SK-N-SH treated with all-trans-retinoic acid at 6 μM for 48 hours (cell line): ENCODE data around the gene CABYR.

Experiments
- ATAC-seq: fragments of 200-7000 bp; cut with Tn5 transposase; 3 replicates; pipeline ENCODE4 v1.9.1; 2020; ENCODE audit warnings: mild to moderate bottlenecking, moderate library complexity
- ARNTL ChIP-seq: fragments of 450-650 bp; formaldehyde crosslinking; IDR thresholded peaks from 2 replicates; pipeline ENCODE4 v1.5.0; 2020; ENCODE audit warnings: low read depth, mild to moderate bottlenecking, moderate library complexity, borderline replicate concordance
- BACH2 ChIP-seq: fragments of 250-450 bp; sonication (Bioruptor Pico); IDR thresholded peaks from 2 replicates; pipeline ENCODE4 v1.9.0; 2021; ENCODE audit warnings: mild to moderate bottlenecking, borderline replicate concordance
- CSDC2 ChIP-seq: fragments of 250-450 bp; sonication (Bioruptor Pico); IDR thresholded peaks from 2 replicates; pipeline ENCODE4 v1.5.0; 2020; ENCODE audit warnings: mild to moderate bottlenecking, moderate library complexity
- CSRNP3 ChIP-seq: fragments of 250-450 bp; sonication (Bioruptor Pico); IDR thresholded peaks from 2 replicates; pipeline ENCODE4 v1.5.1; 2021; ENCODE audit warnings: mild to moderate bottlenecking, moderate library complexity
- ESRRG ChIP-seq: fragments of 250-450 bp; sonication (Bioruptor Pico); IDR thresholded peaks from 2 replicates; pipeline ENCODE4 v1.6.1; 2021; ENCODE audit warnings: mild to moderate bottlenecking
- GLIS3 ChIP-seq: fragments of 250-450 bp; sonication (Bioruptor Pico); IDR thresholded peaks from 2 replicates; pipeline ENCODE4 v1.5.0; 2020; ENCODE audit warnings: mild to moderate bottlenecking, moderate library complexity
- ISL1 ChIP-seq: fragments of 250-450 bp; sonication (Bioruptor Pico); IDR thresholded peaks from 2 replicates; pipeline ENCODE4 v2.1.2; 2022; ENCODE audit warnings: mild to moderate bottlenecking, moderate library complexity
- OSR1 ChIP-seq: fragments of 250-450 bp; sonication (Bioruptor Pico); IDR thresholded peaks from 2 replicates; pipeline ENCODE4 v1.8.0; 2022; ENCODE audit warnings: moderate library complexity, mild to moderate bottlenecking, inconsistent platforms
- PATZ1 ChIP-seq: fragments of 250-450 bp; sonication (Bioruptor Pico); IDR thresholded peaks from 2 replicates; pipeline ENCODE4 v1.8.0; 2020; ENCODE audit warnings: mild to moderate bottlenecking, moderate library complexity, borderline replicate concordance
- POU6F1 ChIP-seq: fragments of 250-450 bp; sonication (Bioruptor Pico); IDR thresholded peaks from 2 replicates; pipeline ENCODE4 v1.8.0; 2021; ENCODE audit warnings: low read depth, mild to moderate bottlenecking, moderate library complexity, borderline replicate concordance
- PPARA ChIP-seq: fragments of 250-450 bp; sonication (Bioruptor Pico); IDR thresholded peaks from 2 replicates; pipeline ENCODE4 v1.5.0; 2020; ENCODE audit warnings: mild to moderate bottlenecking, borderline replicate concordance
- RARB ChIP-seq: fragments of 250-450 bp; sonication (Bioruptor Pico); IDR thresholded peaks from 2 replicates; pipeline ENCODE4 v1.8.0; 2021; ENCODE audit warnings: mild to moderate bottlenecking, moderate library complexity
- SNAI2 ChIP-seq: fragments of 250-450 bp; sonication (Bioruptor Pico); IDR thresholded peaks from 2 replicates; pipeline ENCODE4 v1.5.0; 2020; ENCODE audit warnings: mild to moderate bottlenecking, moderate library complexity
- TCF4 ChIP-seq: fragments of 250-450 bp; sonication (Bioruptor Pico); IDR thresholded peaks from 2 replicates; pipeline ENCODE4 v1.8.0; 2021; ENCODE audit warnings: mild to moderate bottlenecking, moderate library complexity, borderline replicate concordance
- TOX ChIP-seq: fragments of 250-450 bp; sonication (Bioruptor Pico); IDR thresholded peaks from 2 replicates; pipeline ENCODE4 v1.8.0; 2021; ENCODE audit warnings: mild to moderate bottlenecking, moderate library complexity, borderline replicate concordance
- ZC3H10 ChIP-seq: fragments of 250-450 bp; sonication (Bioruptor Pico); IDR thresholded peaks from 2 replicates; pipeline ENCODE4 v1.5.1; 2021; ENCODE audit warnings: mild to moderate bottlenecking, moderate library complexity
- ZFP3 ChIP-seq: fragments of 250-450 bp; sonication (Bioruptor Pico); IDR thresholded peaks from 2 replicates; pipeline ENCODE4 v1.5.0; 2020; ENCODE audit warnings: mild to moderate bottlenecking, moderate library complexity
- ZFP30 ChIP-seq: fragments of 450-650 bp; formaldehyde crosslinking; IDR thresholded peaks from 2 replicates; pipeline ENCODE4 v1.5.0; 2022; ENCODE audit warnings: mild to moderate bottlenecking, moderate library complexity
- ZNF565 ChIP-seq: fragments of 450-650 bp; formaldehyde crosslinking; conservative IDR thresholded peaks from 2 replicates; pipeline ENCODE4 v1.5.0; 2020; ENCODE audit warnings: low read depth, mild to moderate bottlenecking, moderate library complexity
- ZNF70 ChIP-seq: fragments of 450-650 bp; formaldehyde crosslinking; IDR thresholded peaks from 2 replicates; pipeline ENCODE4 v1.5.0; 2020; ENCODE audit warnings: mild to moderate bottlenecking, moderate library complexity
- ZNF8 ChIP-seq: fragments of 450-650 bp; formaldehyde crosslinking; IDR thresholded peaks from 2 replicates; pipeline ENCODE4 v1.5.0; 2020; ENCODE audit warnings: mild to moderate bottlenecking, moderate library complexity
- TF ChIP-seq, protein P1 (sequence below): fragments of 250-450 bp; sonication (Bioruptor Pico); IDR thresholded peaks from 2 replicates; pipeline ENCODE4 v1.5.0; 2020; ENCODE audit warnings: mild to moderate bottlenecking, moderate library complexity

Gene CABYR

DNA sequence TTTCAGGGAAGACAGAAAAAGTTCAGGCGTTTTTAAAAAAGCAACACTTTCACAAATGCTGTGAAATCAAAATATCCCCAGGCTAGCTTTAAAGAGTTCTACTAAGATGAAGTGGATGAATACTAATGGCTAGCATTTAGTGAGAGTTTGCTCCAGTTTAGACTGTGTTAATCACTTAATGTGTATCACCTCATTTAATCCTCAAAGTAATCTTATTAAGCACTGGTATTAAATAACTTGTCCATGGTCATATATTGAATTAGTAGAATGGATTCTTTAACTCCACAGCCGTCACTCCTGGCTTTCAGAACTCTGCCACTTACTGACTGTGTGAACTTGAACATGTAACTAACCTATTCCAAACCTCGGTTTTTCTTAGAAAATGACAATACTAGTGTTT, 66.0 kb downstream of the CABYR start:
- no peak for ATAC-seq
- TF ChIP-seq ESRRG (no peak), POU6F1 (CRISPR knock-in tag) (no peak), GLIS3 (no peak), ARNTL (CRISPR knock-in tag) (no peak), TCF4 (CRISPR knock-in tag) (no peak), SNAI2 (CRISPR knock-in tag) (no peak), RARB (CRISPR knock-in tag) (no peak), OSR1 (CRISPR knock-in tag) (no peak), CSDC2 (no peak), CSRNP3 (CRISPR knock-in tag) (no peak), ZNF8 (CRISPR knock-in tag) (no peak), ISL1 (CRISPR knock-in tag) (no peak), ZNF70 (no peak), PPARA (CRISPR knock-in tag) (no peak), ZNF565 (CRISPR knock-in tag) (no peak), ZC3H10 (CRISPR knock-in tag) (no peak)
- TF ChIP-seq, protein P1, sequence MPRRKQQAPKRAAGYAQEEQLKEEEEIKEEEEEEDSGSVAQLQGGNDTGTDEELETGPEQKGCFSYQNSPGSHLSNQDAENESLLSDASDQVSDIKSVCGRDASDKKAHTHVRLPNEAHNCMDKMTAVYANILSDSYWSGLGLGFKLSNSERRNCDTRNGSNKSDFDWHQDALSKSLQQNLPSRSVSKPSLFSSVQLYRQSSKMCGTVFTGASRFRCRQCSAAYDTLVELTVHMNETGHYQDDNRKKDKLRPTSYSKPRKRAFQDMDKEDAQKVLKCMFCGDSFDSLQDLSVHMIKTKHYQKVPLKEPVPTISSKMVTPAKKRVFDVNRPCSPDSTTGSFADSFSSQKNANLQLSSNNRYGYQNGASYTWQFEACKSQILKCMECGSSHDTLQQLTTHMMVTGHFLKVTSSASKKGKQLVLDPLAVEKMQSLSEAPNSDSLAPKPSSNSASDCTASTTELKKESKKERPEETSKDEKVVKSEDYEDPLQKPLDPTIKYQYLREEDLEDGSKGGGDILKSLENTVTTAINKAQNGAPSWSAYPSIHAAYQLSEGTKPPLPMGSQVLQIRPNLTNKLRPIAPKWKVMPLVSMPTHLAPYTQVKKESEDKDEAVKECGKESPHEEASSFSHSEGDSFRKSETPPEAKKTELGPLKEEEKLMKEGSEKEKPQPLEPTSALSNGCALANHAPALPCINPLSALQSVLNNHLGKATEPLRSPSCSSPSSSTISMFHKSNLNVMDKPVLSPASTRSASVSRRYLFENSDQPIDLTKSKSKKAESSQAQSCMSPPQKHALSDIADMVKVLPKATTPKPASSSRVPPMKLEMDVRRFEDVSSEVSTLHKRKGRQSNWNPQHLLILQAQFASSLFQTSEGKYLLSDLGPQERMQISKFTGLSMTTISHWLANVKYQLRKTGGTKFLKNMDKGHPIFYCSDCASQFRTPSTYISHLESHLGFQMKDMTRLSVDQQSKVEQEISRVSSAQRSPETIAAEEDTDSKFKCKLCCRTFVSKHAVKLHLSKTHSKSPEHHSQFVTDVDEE (CRISPR knock-in tag): no peak

DNA sequence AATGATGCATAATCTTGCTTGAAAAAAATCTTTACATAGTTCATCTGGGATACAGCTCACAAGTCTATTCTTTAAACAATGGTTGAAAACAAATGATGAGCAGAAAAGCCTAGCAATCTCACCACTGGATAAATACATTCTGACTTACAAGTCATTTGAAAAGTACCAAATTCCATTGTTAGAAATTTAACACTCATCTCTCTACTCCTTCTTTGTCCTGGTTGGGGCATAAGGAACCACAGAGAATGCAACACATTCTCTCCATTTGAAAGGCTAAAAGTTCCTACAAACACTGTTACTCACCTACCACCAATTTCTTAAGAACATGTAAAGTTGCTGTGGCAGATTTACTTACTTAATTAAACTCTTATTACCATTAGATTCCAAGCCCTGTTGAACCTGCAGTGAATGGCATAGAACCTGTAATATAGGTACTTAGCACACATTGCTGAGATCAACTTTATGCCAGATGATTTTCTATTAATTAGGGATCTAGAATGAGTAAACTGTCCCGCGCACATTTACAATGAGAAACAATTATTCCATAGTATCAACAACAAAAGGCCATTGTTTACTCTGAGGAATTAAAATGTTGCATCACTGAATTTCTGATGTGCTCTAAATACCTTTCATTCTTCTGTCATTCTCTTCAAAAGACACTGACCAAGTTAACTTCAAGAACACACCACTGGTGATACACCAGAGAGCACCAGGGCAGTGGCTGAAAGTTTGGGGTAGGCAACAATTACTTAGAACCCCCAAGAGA, 69.6 kb downstream of the CABYR start:
- TF ChIP-seq ZNF70 (no peak), CSDC2 (no peak), SNAI2 (CRISPR knock-in tag) (no peak), OSR1 (CRISPR knock-in tag) (no peak), ZFP3 (CRISPR knock-in tag) (no peak), CSRNP3 (CRISPR knock-in tag) (no peak), PPARA (CRISPR knock-in tag) (no peak), ESRRG (no peak), PATZ1 (CRISPR knock-in tag) (no peak), ZFP30 (CRISPR knock-in tag) (no peak), RARB (CRISPR knock-in tag) (no peak), TOX (no peak), BACH2 (CRISPR knock-in tag) (no peak), TCF4 (CRISPR knock-in tag) (no peak), ZNF565 (CRISPR knock-in tag) (no peak)
- no peak for ATAC-seq
